Fibroblast of skin of left quadriceps (primary cell): ENCODE results near the gene CHL1.

Source experiments
- DNase-seq, 2 experiments: peaks; one replicate each; pipeline ENCODE4 v3.0.0-alpha.2; 2013; ENCODE audit warnings: low read depth in 2 of 2

The CHL1 gene

DNA sequence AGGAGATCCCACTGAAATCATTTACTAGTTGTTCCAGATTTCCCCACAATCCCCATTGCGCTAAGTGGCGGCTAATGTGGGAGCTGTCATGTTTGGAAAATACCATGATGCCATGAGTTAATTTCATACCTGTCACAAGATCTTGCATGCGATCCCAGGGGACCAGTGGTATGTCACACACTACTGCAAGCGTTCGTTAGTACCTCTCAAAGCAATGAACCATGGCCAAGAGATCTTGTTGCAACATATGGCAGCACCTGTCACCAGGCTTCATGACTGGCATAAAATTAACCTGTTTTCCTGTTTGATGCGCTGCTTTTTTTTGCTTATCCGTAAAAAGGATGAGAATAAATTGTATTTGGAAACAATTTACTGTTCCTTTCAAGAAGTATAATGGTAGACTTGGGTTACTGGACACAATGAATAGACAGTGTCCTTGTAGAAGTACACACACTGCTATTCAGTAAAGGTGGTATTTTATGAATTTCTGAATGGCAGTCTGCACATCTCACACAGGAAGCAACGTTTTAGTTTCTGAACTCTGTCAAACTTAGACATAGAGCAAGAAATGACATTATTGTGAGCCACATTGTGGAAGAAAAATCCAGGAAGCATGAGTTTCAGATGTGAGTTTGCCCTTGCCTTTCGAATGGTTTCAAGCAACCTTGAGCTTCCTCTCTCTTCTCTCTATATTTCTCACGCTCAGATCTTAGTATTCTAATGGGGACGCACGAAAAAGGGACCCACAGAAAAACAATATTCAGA is 81.9 kb downstream of the CHL1 start:
- no peak for DNase-seq

GRCh38 chr3:279325-279724 is 82.8 kb downstream of the CHL1 start:
- no peak for DNase-seq

DNA sequence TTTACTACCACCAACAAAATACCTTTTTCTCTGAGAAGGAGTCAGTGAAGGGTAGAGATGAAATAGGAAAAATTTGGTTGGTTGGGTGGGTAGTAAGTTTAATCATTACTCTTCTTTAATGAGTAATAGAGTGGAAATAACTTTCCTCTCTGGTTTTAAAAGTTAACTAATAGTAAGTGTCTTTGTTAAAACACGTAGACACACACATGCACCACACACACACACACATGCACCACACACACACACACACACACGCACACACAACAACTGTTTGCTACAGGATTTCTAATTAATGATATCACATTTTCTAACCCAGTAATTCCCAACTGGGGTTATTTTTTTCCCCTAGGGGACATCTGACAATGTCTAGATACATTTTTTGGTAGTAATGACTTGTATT is 84.1 kb downstream of the CHL1 start:
- no peak for DNase-seq

DNA sequence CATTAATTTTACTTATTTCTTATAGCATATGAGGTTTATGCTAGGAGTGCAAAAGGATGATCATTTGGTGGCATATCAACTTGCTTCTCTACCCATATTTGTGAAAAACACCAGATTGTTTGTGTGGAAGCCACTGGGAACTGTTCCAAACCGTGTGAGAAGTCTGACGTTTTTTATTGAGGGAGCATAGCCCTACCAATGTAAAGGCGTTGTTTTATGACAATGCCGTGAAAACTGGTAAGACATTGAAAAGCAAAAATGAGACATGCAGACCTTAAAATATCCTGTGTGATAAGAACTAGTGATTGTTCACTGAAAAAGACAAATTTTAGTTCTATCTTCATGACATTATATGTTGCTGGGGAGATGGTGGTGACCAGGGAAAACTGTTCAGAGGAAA is 87.8 kb downstream of the CHL1 start:
- DNase-seq, result no peak

- no peak for DNase-seq
These were observed 91.9 kb downstream of the CHL1 start for GRCh38 chr3:288417-288816.

DNA sequence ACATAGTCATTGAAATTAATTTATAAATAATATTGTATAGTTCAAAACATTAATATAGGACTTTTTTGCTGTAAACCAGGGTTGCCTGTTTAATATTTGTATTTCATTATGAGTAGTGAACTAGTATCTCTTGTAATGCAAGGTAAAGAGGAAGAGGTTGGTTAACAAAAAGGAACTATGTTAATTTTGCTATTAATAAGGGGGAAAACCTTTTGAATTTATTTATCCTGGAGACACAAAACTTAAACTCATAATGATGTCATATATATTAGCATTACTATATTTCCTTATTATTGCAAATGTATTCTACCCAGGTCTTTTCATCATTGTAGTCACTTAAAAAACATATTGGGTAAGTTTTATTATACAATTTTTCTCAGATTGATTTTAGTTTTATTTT is 94.5 kb downstream of the CHL1 start:
- no peak for DNase-seq

GRCh38 chr3:291646-292436 is 95.3 kb downstream of the CHL1 start:
- DNase-seq, result no peak

DNA sequence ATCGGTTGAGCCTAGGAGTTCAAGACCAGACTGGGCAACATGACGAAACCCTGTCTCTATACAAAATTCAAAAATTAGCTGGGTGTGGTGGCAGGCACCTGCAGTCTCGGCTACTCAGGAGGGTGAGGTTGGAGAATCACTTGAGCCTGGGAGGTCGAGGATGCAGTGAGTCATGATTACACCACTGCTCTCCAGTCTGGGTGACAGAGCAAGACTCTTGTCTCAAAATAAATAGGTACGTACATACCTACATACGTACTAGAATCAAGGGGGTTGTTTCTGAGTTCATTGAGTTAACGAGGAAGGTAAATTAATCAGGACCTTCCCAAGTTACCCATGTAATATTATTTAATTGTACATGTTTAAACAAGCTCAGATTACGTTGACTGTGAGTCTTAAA is 97.5 kb downstream of the CHL1 start:
- DNase-seq, result no peak

DNA sequence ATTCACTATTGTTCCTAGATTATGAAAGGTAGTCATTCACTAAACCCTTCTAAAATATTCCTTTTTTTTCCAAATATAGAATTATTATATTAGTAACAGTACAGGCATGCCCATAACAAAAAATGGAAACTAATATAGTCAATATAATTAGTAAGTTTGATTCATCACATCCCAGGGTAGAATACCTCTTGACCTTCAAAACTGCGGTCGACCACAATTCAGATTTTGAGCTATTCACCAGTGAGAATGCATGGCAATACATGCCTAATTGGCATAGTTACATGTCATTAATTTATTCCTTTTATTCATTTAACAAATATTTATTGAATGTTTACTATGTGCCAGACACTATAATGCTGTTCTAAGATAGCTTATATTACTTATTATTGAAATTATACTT is 98.0 kb downstream of the CHL1 start:
- DNase-seq, result no peak

GRCh38 chr3:295166-295565 is 98.6 kb downstream of the CHL1 start:
- DNase-seq, result no peak

DNA sequence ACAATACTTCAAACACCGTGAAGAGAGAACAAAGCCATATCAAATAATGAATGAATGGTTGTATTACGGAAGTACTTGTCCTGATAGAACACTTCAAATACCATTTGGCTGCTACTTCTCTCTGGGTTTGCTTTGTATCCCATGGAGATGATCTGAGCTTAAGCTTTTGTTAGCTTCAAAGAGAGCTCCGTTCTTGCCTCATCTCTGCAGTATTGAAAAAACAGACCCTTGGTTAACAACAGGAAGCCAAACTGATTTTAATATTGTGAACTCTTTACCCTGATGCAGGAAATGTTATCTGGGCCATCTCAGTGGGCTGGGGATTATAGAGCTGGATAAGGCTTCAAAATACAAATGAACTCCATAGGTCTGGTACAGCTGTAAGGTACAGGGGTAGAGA is 101.0 kb downstream of the CHL1 start:
- DNase-seq, result no peak

DNA sequence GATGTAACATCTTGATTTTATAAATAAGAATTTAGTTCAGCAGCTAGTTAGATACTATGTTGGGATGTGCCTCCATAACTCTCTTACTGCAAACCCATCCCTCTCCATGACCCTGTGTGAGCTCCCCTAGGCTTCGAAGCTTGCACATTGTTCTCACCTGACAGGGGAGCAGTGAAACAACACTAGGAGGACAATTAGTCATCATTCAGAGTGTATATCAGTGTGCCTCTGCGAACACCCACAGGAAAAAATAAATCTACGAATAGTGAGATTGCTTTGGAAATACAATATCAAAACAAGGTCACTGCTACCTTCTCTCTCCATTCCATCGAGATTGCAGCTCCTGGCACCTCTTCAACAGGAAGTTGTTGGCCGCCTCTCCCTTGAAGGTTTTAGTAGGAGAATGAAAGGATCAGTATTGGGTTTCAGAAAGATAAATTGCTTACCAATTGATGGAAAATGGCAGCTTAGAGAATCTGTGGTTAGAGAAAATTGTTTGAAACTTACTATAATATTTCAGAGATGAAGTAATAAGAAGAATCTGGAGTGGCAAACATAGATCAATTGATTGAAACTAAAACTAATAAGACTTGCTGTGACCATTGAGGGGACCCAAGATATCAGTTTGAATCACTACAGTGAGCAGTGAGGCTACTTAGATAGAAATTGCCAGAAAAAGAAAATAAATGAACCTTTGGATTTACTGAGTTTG is 103.2 kb downstream of the CHL1 start:
- no peak for DNase-seq

- DNase-seq, result no peak
These were observed 110.6 kb downstream of the CHL1 start for GRCh38 chr3:307182-307581.

DNA sequence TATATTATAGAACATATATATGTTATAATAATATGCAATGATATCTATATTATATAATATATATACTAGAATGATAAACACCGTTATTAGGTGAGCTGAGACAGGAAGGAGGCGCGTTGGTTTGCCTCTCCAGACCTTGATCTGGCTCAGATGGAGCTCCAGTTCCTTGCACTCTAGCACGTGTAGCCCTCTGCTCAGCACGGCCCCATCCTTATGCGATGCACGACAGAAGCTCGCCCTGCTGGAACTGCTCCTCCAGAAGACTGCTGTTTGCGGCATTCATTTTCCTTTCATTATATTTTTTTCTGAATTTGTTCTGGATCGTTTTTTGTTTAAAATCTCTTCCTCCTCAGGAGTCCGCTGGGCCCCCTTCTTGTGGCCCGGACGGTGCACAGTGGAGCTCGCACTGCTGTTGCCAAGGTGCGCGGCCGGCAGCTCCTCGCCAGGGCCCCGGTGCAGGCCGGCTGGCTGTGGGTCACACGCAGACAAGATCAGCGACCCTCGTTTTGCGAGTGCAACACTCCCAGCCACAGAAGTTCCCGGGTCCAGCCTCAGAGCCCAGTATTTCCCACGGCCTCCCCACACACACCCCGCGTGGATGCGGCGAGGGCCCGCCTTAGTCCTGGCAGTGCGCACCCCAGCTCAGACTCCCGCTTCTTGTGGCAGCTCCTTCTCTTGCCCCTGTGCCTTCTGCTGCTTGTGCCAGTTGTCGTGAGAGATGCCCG is 112.2 kb downstream of the CHL1 start:
- DNase-seq, result no peak

GRCh38 chr3:312160-312733 is 115.7 kb downstream of the CHL1 start:
- DNase-seq, result no peak

- no peak for DNase-seq
These were observed 116.3 kb downstream of the CHL1 start for GRCh38 chr3:312911-313310.

DNA sequence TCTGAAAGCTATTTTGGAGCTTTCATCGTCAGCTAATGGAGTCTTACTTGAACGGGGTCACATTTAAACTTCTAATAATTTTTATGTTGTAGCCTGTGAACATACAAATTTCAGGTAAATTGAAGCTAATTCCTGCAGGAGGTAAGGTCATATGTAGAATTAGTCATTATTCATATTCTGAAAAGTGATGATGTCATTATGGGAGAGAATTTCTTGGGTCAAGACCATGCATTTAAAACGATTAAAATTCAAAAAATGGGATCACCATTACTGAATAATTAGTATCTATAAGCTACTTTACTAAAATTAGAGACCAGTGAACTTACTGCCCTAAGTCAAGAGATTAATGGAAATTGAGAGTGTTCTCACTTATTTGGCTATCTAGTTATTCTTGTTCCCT is 120.4 kb downstream of the CHL1 start:
- no peak for DNase-seq

DNA sequence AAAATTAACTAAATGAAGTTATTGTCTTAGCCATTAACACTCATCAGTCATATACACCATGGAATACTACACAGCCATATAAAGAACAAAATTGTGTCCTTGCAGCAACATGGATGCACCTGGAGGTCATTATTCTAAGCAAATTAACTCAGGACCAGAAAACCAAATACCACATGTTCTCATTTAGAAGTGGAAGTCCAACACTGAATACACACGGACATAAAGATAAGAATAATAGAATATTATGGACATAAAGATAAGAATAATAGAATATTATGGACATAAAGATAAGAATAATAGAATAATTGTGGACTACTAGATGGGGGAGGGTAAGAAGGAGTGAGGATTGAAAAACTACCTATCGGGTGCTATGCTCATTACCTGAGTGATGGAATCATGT is 122.3 kb downstream of the CHL1 start:
- DNase-seq, result no peak

DNA sequence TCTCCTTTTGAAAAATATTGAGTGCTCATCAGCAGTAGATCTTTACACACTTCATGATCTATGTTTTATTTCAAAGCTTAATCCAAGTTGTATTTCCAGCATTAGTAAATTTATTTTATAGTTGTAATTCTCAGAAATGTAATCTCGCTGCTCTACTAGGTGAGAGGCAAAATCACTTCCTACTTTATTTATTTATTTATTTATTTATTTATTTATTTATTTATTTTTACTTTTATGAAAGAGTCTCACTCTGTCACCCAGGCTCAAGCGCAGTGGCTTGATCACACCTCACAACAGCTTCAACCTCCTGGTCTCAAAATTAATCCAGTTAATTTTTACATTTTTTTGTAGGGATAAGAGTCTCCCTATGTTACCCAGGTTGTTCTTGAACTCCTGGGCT is 127.9 kb downstream of the CHL1 start:
- no peak for DNase-seq

DNA sequence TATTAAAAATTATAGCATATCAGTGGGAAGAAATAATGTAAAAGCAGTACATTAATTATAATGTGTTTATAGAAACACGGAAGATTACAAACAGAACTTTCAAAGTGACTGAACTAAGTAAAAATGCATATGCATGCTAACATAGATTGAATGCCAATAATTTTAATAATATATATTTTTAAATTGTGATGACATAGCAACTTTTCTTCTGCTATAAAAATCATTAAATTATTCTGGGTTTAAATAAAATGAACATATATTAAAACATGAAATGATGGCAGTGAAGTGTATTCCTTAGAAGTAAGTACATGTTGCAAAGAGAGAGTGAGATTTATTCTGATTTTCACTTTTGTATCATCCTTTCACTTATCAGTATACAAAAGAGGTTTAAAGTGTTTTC is 128.9 kb downstream of the CHL1 start:
- DNase-seq, result no peak

DNA sequence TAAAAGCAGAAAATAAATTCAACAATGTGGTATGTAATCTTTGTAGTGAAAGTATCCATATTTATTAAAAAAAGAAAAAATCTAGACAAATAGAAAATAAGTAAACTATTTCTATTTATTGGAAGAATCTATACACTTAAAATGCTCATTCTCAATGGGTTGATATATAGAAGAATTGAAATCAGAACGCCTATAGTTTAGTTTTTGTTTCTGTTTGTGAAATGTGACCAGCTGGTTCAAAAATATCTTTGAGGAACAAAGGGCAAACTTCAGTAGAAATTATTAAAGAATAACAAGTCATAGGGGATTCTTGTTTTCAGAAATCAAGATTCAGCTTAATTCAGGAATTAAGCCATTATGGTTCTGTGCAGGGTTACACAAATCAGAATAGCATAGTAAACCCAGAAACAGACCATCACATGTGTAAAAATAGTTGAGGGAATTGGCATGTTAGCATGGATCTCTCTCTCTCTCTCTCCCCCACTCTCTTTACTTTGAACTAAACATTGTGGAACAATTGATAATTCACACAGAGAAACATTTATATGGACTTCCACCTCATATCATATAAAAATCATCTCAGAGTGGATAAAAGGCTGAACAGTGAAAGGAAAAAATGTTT is 134.0 kb downstream of the CHL1 start:
- no peak for DNase-seq
